OCI-LY3 (cell line): ENCODE results near the gene PI16.

Experiments
- CTCF ChIP-seq: fragments of 200-600, 300-600 bp; sonication (generic); IDR thresholded peaks from 2 replicates; pipeline ENCODE4 v1.5.1; 2014; ENCODE audit warnings: antibody characterized with exemption, low read length, low read depth
- EZH2phosphoT487 ChIP-seq: fragments of 200-600 bp; shearing (Covaris generic); IDR thresholded peaks from 2 replicates; pipeline ENCODE4 v1.6.1; 2018; ENCODE audit warnings: antibody characterized with exemption, mixed run types, low read depth

GRCh38 chr6:36964349-36964748 is 9.8 kb downstream of the PI16 start:
- TF ChIP-seq CTCF (no peak), EZH2phosphoT487 (no peak)
